HEK293 (cell line): ENCODE results near the gene TIAM1.

Experiments used
- CTCF ChIA-PET: fragments of 350-600 bp; formaldehyde crosslinking; extraction: SDS; loops from one replicate; lab custom pipeline; 2021; ENCODE audit warnings: antibody characterized with exemption; lab: Yijun Ruan, JAX
- POLR2A ChIA-PET: fragments of 300-600 bp; formaldehyde crosslinking; extraction: SDS; loops from one replicate; lab custom pipeline; 2020; ENCODE audit warnings: antibody characterized with exemption, inconsistent platforms; lab: Yijun Ruan, JAX
- H3K27ac ChIP-seq: fragments of 200-500 bp; sonication (Bioruptor generic); 2 replicates; pipeline ENCODE4 v1.5.1; 2014; ENCODE audit warnings: low read depth, low read length, control low read depth, inconsistent platforms; ENCODE audit errors: extremely low read depth
- H3K36me3 ChIP-seq, 2 experiments: fragments of 200-500 bp in 1 of 2; sonication (Bioruptor generic) in 1 of 2; 1 replicate in 1 of 2; 2 replicates in 1 of 2; pipeline ENCODE4 v1.5.1; 2014 to 2017; ENCODE audit warnings: inconsistent platforms in 2 of 2, low read length in 2 of 2; ENCODE audit not compliant: control insufficient read depth in 2 of 2, insufficient read depth in 1 of 2
- H3K4me1 ChIP-seq: fragments of 200-500 bp; sonication (Bioruptor generic); 2 replicates; pipeline ENCODE4 v1.5.1; 2014; ENCODE audit warnings: mild to moderate bottlenecking, low read length, inconsistent platforms; ENCODE audit not compliant: control insufficient read depth, insufficient read depth
- H3K4me3 ChIP-seq: 2 replicates; pipeline ENCODE4 v1.5.1; 2011; ENCODE audit warnings: low read depth, mild to moderate bottlenecking, control low read depth, low read length, moderate library complexity
- H3K9me3 ChIP-seq: fragments of 200-500 bp; sonication (Bioruptor generic); 2 replicates; pipeline ENCODE4 v1.5.1; 2014; ENCODE audit warnings: low read depth, low read length, inconsistent platforms; ENCODE audit not compliant: control insufficient read depth, insufficient read depth
- BCL11A ChIP-seq: fragments of 450-650 bp; formaldehyde crosslinking; IDR thresholded peaks from 2 replicates; pipeline ENCODE4 v1.5.1; 2016; ENCODE audit warnings: low read depth, missing biosample characterization, missing genetic modification characterization
- INSM2 ChIP-seq: fragments of 450-650 bp; formaldehyde crosslinking; IDR thresholded peaks from 2 replicates; pipeline ENCODE4 v1.5.1; 2016; ENCODE audit warnings: missing biosample characterization, missing genetic modification characterization
- KLF16 ChIP-seq: fragments of 450-650 bp; formaldehyde crosslinking; IDR thresholded peaks from 2 replicates; pipeline ENCODE4 v1.5.1; 2017; ENCODE audit warnings: missing biosample characterization, missing genetic modification characterization
- ZBTB1 ChIP-seq: fragments of 450-650 bp; formaldehyde crosslinking; IDR thresholded peaks from 2 replicates; pipeline ENCODE4 v1.5.1; 2016; ENCODE audit warnings: missing biosample characterization, missing genetic modification characterization
- ZFP41 ChIP-seq: fragments of 450-650 bp; formaldehyde crosslinking; IDR thresholded peaks from 2 replicates; pipeline ENCODE4 v1.5.1; 2016; ENCODE audit warnings: missing biosample characterization, missing genetic modification characterization, borderline replicate concordance
- ZNF10 ChIP-seq: fragments of 450-650 bp; formaldehyde crosslinking; IDR thresholded peaks from 2 replicates; pipeline ENCODE4 v1.5.1; 2017; ENCODE audit warnings: missing biosample characterization, missing genetic modification characterization
- ZNF112 ChIP-seq: fragments of 450-650 bp; formaldehyde crosslinking; IDR thresholded peaks from 2 replicates; pipeline ENCODE4 v1.5.0; 2017; ENCODE audit warnings: missing biosample characterization, missing genetic modification characterization
- ZNF114 ChIP-seq: fragments of 450-650 bp; formaldehyde crosslinking; IDR thresholded peaks from 2 replicates; pipeline ENCODE4 v1.5.0; 2017; ENCODE audit warnings: missing biosample characterization, missing genetic modification characterization
- ZNF18 ChIP-seq: fragments of 450-650 bp; formaldehyde crosslinking; IDR thresholded peaks from 2 replicates; pipeline ENCODE4 v1.5.1; 2016; ENCODE audit warnings: missing biosample characterization, missing genetic modification characterization
- ZNF184 ChIP-seq: fragments of 450-650 bp; IDR thresholded peaks from 2 replicates; pipeline ENCODE4 v1.5.1; 2018; ENCODE audit warnings: missing biosample characterization, mild to moderate bottlenecking, missing genetic modification characterization
- ZNF19 ChIP-seq: fragments of 450-650 bp; formaldehyde crosslinking; IDR thresholded peaks from 2 replicates; pipeline ENCODE4; 2016; ENCODE audit warnings: missing biosample characterization, missing genetic modification characterization, low read depth
- ZNF202 ChIP-seq: fragments of 450-650 bp; formaldehyde crosslinking; IDR thresholded peaks from 2 replicates; pipeline ENCODE4 v1.5.1; 2016; ENCODE audit warnings: missing biosample characterization, missing genetic modification characterization, borderline replicate concordance
- ZNF426 ChIP-seq: fragments of 450-650 bp; formaldehyde crosslinking; IDR thresholded peaks from 2 replicates; pipeline ENCODE4 v1.5.1; 2017; ENCODE audit warnings: missing biosample characterization, missing genetic modification characterization, mild to moderate bottlenecking, inconsistent platforms, moderate library complexity
- ZNF544 ChIP-seq: fragments of 450-650 bp; formaldehyde crosslinking; IDR thresholded peaks from 2 replicates; pipeline ENCODE4 v1.5.0; 2017; ENCODE audit warnings: missing biosample characterization, missing genetic modification characterization
- ZNF560 ChIP-seq: fragments of 450-650 bp; formaldehyde crosslinking; IDR thresholded peaks from 2 replicates; pipeline ENCODE4 v1.5.1; 2017; ENCODE audit warnings: missing biosample characterization, missing genetic modification characterization, borderline replicate concordance
- ZNF571 ChIP-seq: fragments of 450-650 bp; formaldehyde crosslinking; IDR thresholded peaks from 2 replicates; pipeline ENCODE4 v1.5.0; 2017; ENCODE audit warnings: missing biosample characterization, missing genetic modification characterization
- ZNF585B ChIP-seq: fragments of 450-650 bp; formaldehyde crosslinking; IDR thresholded peaks from 2 replicates; pipeline ENCODE4 v1.5.1; 2016; ENCODE audit warnings: missing biosample characterization, missing genetic modification characterization
- ZNF707 ChIP-seq: fragments of 450-650 bp; formaldehyde crosslinking; IDR thresholded peaks from 2 replicates; pipeline ENCODE4 v1.5.1; 2016; ENCODE audit warnings: missing biosample characterization, missing genetic modification characterization
- ZNF747 ChIP-seq: fragments of 450-650 bp; formaldehyde crosslinking; IDR thresholded peaks from 2 replicates; pipeline ENCODE4 v1.5.1; 2016; ENCODE audit warnings: missing biosample characterization, missing genetic modification characterization
- ZNF777 ChIP-seq: fragments of 450-650 bp; formaldehyde crosslinking; IDR thresholded peaks from 2 replicates; pipeline ENCODE4 v1.5.1; 2017; ENCODE audit warnings: missing biosample characterization, missing genetic modification characterization, borderline replicate concordance
- ZNF785 ChIP-seq: fragments of 450-650 bp; formaldehyde crosslinking; IDR thresholded peaks from 2 replicates; pipeline ENCODE4 v1.5.1; 2016; ENCODE audit warnings: missing biosample characterization, missing genetic modification characterization
- ZNF791 ChIP-seq: fragments of 450-650 bp; formaldehyde crosslinking; IDR thresholded peaks from 2 replicates; pipeline ENCODE4 v1.5.1; 2016; ENCODE audit warnings: missing biosample characterization, missing genetic modification characterization
- ZSCAN23 ChIP-seq: fragments of 450-650 bp; formaldehyde crosslinking; IDR thresholded peaks from 2 replicates; pipeline ENCODE4 v1.5.1; 2016; ENCODE audit warnings: missing biosample characterization, missing genetic modification characterization
- TF ChIP-seq, protein P1 (sequence below): fragments of 450-650 bp; formaldehyde crosslinking; IDR thresholded peaks from 2 replicates; pipeline ENCODE4 v1.5.1; 2016; ENCODE audit warnings: missing biosample characterization, missing genetic modification characterization

TIAM1 gene

DNA sequence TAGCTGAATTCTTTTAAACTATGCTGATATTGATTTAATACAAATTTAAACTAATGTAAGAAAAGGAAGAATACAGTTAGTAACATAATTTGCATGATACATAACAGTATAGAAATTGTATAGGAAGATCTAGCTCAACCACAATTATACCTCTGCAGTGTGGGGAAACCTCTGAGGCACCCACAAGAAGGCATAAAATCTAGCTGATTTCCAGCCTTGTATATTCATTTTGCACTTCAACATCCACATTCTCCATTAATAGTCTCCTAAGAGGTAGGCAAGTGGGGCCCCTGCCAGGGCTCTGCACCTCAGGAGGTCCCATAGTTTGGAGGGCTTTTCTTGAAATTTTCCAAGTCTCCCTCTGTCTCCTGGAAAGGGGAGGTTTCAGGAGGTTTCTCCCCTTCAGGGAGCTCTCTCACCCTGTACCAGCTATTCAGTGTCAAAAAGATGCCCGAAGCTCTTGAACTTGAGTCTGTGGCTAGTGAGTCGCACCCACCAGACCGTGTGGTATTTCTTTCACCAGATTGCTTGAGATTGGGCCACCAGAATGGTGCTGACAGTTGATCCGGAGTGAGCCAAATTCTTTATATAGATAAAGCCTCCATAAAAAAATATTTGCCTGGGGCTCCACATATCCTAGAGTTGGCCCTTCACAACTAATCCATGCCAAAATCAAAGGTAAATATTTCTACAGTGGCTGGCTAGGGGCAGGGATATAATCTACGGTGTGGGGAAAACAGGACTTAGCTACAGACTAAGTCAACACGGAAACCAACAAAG, 108.2 kb downstream of the TIAM1 start:
- H3K27ac ChIP-seq: peak overlapping the region; percentile 26; the same call in 1 of the 2 replicates
- H3K4me3 ChIP-seq: no peak overlapping the region
- CTCF ChIA-PET: interaction anchor here (0.6 kb wide), 1 partner anchor 86 kb away, joined by 4 read pairs; no protein-coding TSS in a partner anchor
- peaks cover 14% of the 10 kb centered on the region for H3K4me1 ChIP-seq
- H3K9me3 ChIP-seq: no peaks in the 10 kb centered on the region
- POLR2A ChIA-PET: interaction anchor here (0.7 kb wide), 1 partner anchor 323 kb away, joined by 3 read pairs; no protein-coding TSS in a partner anchor
- H3K36me3 ChIP-seq: peaks cover 0 to 21% of the 10 kb centered on the region in 2 experiments; a peak in 2 of 3 replicates
- TF ChIP-seq ZNF19 (tag by site-specific recombination) (no peak), ZNF112 (tag by site-specific recombination) (no peak), ZNF707 (tag by site-specific recombination) (no peak), BCL11A (tag by site-specific recombination) (no peak), ZBTB1 (tag by site-specific recombination) (no peak), ZNF10 (no peak), ZNF571 (tag by site-specific recombination) (no peak), ZNF544 (no peak), ZNF747 (tag by site-specific recombination) (no peak), ZNF426 (tag by site-specific recombination) (no peak), ZNF114 (tag by site-specific recombination) (no peak), ZNF785 (no peak), ZNF184 (tag by site-specific recombination) (no peak), KLF16 (tag by site-specific recombination) (no peak), ZNF585B (no peak), ZSCAN23 (tag by site-specific recombination) (no peak)

GRCh38 chr21:31234936-31235335, 109.1 kb downstream of the TIAM1 start:
- no peak overlapping the region for H3K4me3 ChIP-seq
- ChIA-PET POLR2A (no interaction called here), CTCF (interaction anchor here (0.6 kb wide), 1 partner anchor 845 kb away, joined by 3 read pairs; no protein-coding TSS in a partner anchor)
- TF ChIP-seq ZNF18 (tag by site-specific recombination) (no peak), ZNF202 (tag by site-specific recombination) (no peak), INSM2 (tag by site-specific recombination) (no peak), ZNF777 (no peak), ZNF560 (tag by site-specific recombination) (no peak), ZFP41 (tag by site-specific recombination) (no peak), ZNF791 (tag by site-specific recombination) (no peak)
- TF ChIP-seq, protein P1, sequence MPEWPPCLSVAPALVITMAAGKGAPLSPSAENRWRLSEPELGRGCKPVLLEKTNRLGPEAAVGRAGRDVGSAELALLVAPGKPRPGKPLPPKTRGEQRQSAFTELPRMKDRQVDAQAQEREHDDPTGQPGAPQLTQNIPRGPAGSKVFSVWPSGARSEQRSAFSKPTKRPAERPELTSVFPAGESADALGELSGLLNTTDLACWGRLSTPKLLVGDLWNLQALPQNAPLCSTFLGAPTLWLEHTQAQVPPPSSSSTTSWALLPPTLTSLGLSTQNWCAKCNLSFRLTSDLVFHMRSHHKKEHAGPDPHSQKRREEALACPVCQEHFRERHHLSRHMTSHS (tag by site-specific recombination): no peak
- H3K4me1 ChIP-seq: peaks cover 14% of the 10 kb centered on the region
- no peaks in the 10 kb centered on the region for H3K9me3 ChIP-seq
- no peak overlapping the region for H3K27ac ChIP-seq
- H3K36me3 ChIP-seq: peaks cover 0 to 11% of the 10 kb centered on the region in 2 experiments; a peak in 2 of 3 replicates
